GM10248 (cell line): ENCODE results near the gene C4orf50.

ENCODE experiments used
- CTCF ChIA-PET: fragments of 300-600 bp; sonication (Branson Sonifier 250); formaldehyde crosslinking; extraction: SDS; loops from one replicate; lab custom pipeline; 2021; ENCODE audit warnings: antibody characterized with exemption; lab: Yijun Ruan, JAX
- POLR2A ChIA-PET: fragments of 350-650 bp; sonication (Branson Sonifier 250); formaldehyde crosslinking; extraction: SDS; loops from one replicate; lab custom pipeline; 2020; ENCODE audit warnings: antibody characterized with exemption; lab: Yijun Ruan, JAX
- DNase-seq: peaks from one replicate; pipeline ENCODE4 v3.0.0; 2012; ENCODE audit errors: extremely low spot score
- CTCF ChIP-seq: IDR thresholded peaks from 2 replicates; pipeline ENCODE4 v1.5.1; 2012; ENCODE audit warnings: mild to moderate bottlenecking, low read depth; ENCODE audit errors: extremely low read depth, missing control alignments, control extremely low read depth

C4orf50 gene

DNA sequence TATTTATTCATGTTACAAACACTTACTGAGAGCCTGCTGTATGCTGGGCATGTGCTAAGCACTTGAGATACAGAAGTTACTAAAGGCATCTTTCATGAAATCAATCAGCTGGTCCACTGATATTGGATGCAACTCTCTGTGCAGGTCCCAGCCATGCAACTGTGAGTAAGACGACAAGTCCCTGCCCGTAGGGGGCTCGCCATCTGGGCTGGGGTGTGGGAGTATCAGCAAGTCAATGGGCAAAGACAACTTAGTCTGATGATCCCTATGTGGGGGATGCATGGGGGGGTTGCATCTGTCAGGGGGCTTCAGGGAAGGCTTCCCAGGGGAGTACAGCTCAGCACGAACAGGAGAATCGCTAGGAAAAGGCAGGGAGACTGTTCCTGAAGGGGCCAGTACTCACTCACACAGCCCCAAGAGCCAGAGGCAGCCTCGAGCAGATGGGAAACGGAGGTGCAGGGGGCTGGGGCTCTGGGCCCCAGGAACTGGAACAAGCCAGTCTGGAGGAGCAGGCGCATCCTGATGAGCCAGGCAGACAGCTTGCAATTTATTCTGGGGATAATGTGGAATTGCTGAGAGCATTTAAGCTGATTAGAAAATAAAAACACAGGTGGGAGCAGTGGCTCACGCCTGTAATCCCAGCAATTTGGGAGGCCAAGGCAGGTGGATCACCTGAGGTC lies 165.6 kb downstream of the C4orf50 start:
- no peak for TF ChIP-seq CTCF
- POLR2A ChIA-PET = no interaction called here
- CTCF ChIA-PET = interaction anchor here (1.4 kb wide), 1 partner anchor 9 kb away, joined by 3 read pairs; no protein-coding TSS in a partner anchor
- DNase-seq = no peak

- no peak for DNase-seq
- TF ChIP-seq CTCF = no peak
- CTCF ChIA-PET = interaction anchor here (1.4 kb wide), 1 partner anchor 8 kb away, joined by 3 read pairs; no protein-coding TSS in a partner anchor
- POLR2A ChIA-PET = no interaction called here
These were observed 166.5 kb downstream of the C4orf50 start for GRCh38 chr4:5851637-5852301.
